ENCODE measurements around the gene ZNF398.

DNA sequence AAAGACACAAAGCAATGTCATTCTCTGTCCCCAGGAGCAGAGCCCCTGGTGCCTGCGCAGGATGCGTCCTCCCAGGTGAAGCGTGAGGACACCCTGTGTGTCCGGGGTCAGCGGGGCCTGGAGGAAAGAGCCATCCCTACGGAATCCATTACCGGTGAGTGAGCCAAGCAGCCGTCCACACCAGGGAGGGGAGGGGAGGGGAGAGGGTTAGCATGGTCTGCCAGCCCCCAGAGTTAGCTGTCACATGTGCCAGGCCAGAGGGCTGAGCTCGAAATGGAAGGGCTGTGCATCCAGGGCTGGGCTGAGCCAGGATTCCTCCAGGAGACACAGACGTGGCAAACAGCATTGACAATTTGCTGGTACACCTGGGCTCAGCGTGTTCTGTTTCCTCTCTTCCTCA is 63.3 kb downstream of the ZNF398 start:
- TF ChIP-seq, protein P1, sequence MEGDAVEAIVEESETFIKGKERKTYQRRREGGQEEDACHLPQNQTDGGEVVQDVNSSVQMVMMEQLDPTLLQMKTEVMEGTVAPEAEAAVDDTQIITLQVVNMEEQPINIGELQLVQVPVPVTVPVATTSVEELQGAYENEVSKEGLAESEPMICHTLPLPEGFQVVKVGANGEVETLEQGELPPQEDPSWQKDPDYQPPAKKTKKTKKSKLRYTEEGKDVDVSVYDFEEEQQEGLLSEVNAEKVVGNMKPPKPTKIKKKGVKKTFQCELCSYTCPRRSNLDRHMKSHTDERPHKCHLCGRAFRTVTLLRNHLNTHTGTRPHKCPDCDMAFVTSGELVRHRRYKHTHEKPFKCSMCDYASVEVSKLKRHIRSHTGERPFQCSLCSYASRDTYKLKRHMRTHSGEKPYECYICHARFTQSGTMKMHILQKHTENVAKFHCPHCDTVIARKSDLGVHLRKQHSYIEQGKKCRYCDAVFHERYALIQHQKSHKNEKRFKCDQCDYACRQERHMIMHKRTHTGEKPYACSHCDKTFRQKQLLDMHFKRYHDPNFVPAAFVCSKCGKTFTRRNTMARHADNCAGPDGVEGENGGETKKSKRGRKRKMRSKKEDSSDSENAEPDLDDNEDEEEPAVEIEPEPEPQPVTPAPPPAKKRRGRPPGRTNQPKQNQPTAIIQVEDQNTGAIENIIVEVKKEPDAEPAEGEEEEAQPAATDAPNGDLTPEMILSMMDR (IDR thresholded peaks at IDR 0.05) = no peak
- TF ChIP-seq POLR2A (IDR thresholded peaks at IDR 0.05) = no peak
- no peak for TF ChIP-seq POLR2AphosphoS5 (IDR thresholded peaks at IDR 0.05)
- TF ChIP-seq EP300 (IDR thresholded peaks at IDR 0.05; ENCODE audit: low read depth) = no peak

Measured in transverse colon (tissue), 4 donors.